Measurements from ENCODE around the gene ZNF473.
"Not testable (repeated sequence)": the region's sequence is repeated elsewhere in the genome, so short reads cannot be mapped to it uniquely, and the experiment has no call there.

ZNF473 gene

DNA sequence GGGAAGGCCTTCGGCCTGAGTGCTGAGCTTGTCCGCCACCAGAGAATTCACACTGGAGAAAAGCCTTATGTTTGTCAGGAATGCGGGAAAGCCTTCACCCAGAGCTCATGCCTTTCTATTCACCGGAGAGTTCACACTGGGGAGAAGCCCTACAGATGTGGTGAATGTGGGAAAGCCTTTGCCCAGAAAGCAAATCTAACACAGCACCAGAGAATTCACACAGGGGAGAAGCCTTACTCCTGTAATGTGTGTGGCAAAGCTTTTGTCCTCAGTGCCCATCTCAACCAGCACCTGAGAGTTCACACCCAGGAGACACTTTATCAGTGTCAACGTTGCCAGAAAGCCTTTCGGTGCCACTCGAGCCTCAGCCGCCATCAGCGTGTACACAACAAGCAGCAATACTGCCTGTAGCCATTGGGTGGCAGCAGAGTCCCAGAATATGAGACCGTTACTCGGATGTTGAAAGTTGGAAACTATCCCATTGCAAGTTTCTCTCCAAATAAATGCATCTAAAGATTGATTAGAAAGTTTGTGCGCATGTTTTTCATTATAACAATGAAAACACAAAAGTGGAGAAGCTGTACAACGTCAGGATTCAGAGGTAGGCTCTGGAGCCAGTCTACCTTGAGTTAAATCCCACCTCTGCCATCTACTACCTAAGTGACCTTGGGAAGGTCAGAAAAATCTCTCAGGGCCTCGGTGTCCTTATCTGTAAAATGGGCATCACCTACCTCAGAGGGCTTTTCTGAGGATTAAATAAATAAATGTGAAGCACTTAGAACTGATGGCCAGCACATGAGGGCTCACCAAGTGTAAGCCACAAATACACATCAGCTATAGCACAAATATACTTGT, 21.1 kb downstream of the ZNF473 start:
- Histone ChIP-seq H3K9me3 (ENCODE audit: insufficient read depth, low read depth, low read length) (peaks cover 16% of the 10 kb centered on the region; the same call in 1 of the 2 replicates), H3K9me2 (replicated peaks; ENCODE audit: low read depth, low read length) (no peaks in the 10 kb centered on the region), H3K4me1 (ENCODE audit: insufficient read depth, low read length, poor library complexity, severe bottlenecking) (no peaks in the 10 kb centered on the region), H3K79me2 (ENCODE audit: insufficient read depth, low read length) (no peaks in the 10 kb centered on the region), H2AFZ (ENCODE audit: low read length) (no peak overlapping the region), H3K27me3 (ENCODE audit: insufficient read depth, low read length, poor library complexity, severe bottlenecking) (no peaks in the 10 kb centered on the region), H3F3A (ENCODE audit: low read depth) (no peaks in the 10 kb centered on the region), H3K4me3 (ENCODE audit: low read length, poor library complexity, severe bottlenecking) (no peak overlapping the region), H3K9ac (ENCODE audit: low read depth, low read length, poor library complexity, severe bottlenecking) (no peak overlapping the region), H3K4me2 (ENCODE audit: low read depth, low read length, poor library complexity, severe bottlenecking) (no peak overlapping the region), H4K20me1 (ENCODE audit: insufficient read depth, low read length, poor library complexity, severe bottlenecking) (no peaks in the 10 kb centered on the region), H3K36me3 (ENCODE audit: insufficient read depth, low read length) (peaks cover 58% of the 10 kb centered on the region; the same call in 1 of the 2 replicates)
- no peak for TF ChIP-seq EZH2phosphoT487 (IDR thresholded peaks at IDR 0.05; ENCODE audit: borderline replicate concordance)
- TF ChIP-seq, protein P1, sequence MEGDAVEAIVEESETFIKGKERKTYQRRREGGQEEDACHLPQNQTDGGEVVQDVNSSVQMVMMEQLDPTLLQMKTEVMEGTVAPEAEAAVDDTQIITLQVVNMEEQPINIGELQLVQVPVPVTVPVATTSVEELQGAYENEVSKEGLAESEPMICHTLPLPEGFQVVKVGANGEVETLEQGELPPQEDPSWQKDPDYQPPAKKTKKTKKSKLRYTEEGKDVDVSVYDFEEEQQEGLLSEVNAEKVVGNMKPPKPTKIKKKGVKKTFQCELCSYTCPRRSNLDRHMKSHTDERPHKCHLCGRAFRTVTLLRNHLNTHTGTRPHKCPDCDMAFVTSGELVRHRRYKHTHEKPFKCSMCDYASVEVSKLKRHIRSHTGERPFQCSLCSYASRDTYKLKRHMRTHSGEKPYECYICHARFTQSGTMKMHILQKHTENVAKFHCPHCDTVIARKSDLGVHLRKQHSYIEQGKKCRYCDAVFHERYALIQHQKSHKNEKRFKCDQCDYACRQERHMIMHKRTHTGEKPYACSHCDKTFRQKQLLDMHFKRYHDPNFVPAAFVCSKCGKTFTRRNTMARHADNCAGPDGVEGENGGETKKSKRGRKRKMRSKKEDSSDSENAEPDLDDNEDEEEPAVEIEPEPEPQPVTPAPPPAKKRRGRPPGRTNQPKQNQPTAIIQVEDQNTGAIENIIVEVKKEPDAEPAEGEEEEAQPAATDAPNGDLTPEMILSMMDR (conservative IDR thresholded peaks at IDR 0.05; ENCODE audit: low read length), result peak; percentile 84

- peaks cover 16% of the 10 kb centered on the region; the same call in 1 of the 2 replicates for H3K9me3 ChIP-seq (ENCODE audit: insufficient read depth, low read depth, low read length)
- no peak overlapping the region for H3K4me2 ChIP-seq (ENCODE audit: low read depth, low read length, poor library complexity, severe bottlenecking)
- no peak overlapping the region for H3K4me3 ChIP-seq (ENCODE audit: low read length, poor library complexity, severe bottlenecking)
- no peak overlapping the region for H3K9ac ChIP-seq (ENCODE audit: low read depth, low read length, poor library complexity, severe bottlenecking)
- no peaks in the 10 kb centered on the region for H3K27me3 ChIP-seq (ENCODE audit: insufficient read depth, low read length, poor library complexity, severe bottlenecking)
- no peaks in the 10 kb centered on the region for H3F3A ChIP-seq (ENCODE audit: low read depth)
- H2AFZ ChIP-seq (ENCODE audit: low read length), result no peak overlapping the region
- no peak for TF ChIP-seq EZH2phosphoT487 (IDR thresholded peaks at IDR 0.05; ENCODE audit: borderline replicate concordance)
- TF ChIP-seq, protein P1 (conservative IDR thresholded peaks at IDR 0.05; ENCODE audit: low read length), result no peak
- H3K9me2 ChIP-seq (replicated peaks; ENCODE audit: low read depth, low read length), result no peaks in the 10 kb centered on the region
- no peaks in the 10 kb centered on the region for H3K79me2 ChIP-seq (ENCODE audit: insufficient read depth, low read length)
- no peaks in the 10 kb centered on the region for H4K20me1 ChIP-seq (ENCODE audit: insufficient read depth, low read length, poor library complexity, severe bottlenecking)
- no peaks in the 10 kb centered on the region for H3K4me1 ChIP-seq (ENCODE audit: insufficient read depth, low read length, poor library complexity, severe bottlenecking)
- peaks cover 50% of the 10 kb centered on the region; the same call in 1 of the 2 replicates for H3K36me3 ChIP-seq (ENCODE audit: insufficient read depth, low read length)
These were observed 21.9 kb downstream of the ZNF473 start for GRCh38 chr19:50047671-50048070.

- Histone ChIP-seq H3K9me2 (replicated peaks; ENCODE audit: low read depth, low read length) (no peaks in the 10 kb centered on the region), H3K36me3 (ENCODE audit: insufficient read depth, low read length) (peaks cover 23% of the 10 kb centered on the region; the same call in 1 of the 2 replicates), H3K4me2 (ENCODE audit: low read depth, low read length, poor library complexity, severe bottlenecking) (peak overlapping the region; percentile 17), H3K27me3 (ENCODE audit: insufficient read depth, low read length, poor library complexity, severe bottlenecking) (no peaks in the 10 kb centered on the region), H3K9ac (ENCODE audit: low read depth, low read length, poor library complexity, severe bottlenecking) (no peak overlapping the region), H3K4me1 (ENCODE audit: insufficient read depth, low read length, poor library complexity, severe bottlenecking) (no peaks in the 10 kb centered on the region), H4K20me1 (ENCODE audit: insufficient read depth, low read length, poor library complexity, severe bottlenecking) (no peaks in the 10 kb centered on the region), H3K79me2 (ENCODE audit: insufficient read depth, low read length) (no peaks in the 10 kb centered on the region), H3F3A (ENCODE audit: low read depth) (no peaks in the 10 kb centered on the region), H3K4me3 (ENCODE audit: low read length, poor library complexity, severe bottlenecking) (peak overlapping the region; percentile 16), H3K9me3 (ENCODE audit: insufficient read depth, low read depth, low read length) (peaks cover 4% of the 10 kb centered on the region; the same call in 1 of the 2 replicates), H2AFZ (ENCODE audit: low read length) (no peak overlapping the region)
- TF ChIP-seq, protein P1 (conservative IDR thresholded peaks at IDR 0.05; ENCODE audit: low read length), result no peak
- no peak for TF ChIP-seq EZH2phosphoT487 (IDR thresholded peaks at IDR 0.05; ENCODE audit: borderline replicate concordance)
These were observed 24.8 kb downstream of the ZNF473 start for GRCh38 chr19:50050406-50051227.

DNA sequence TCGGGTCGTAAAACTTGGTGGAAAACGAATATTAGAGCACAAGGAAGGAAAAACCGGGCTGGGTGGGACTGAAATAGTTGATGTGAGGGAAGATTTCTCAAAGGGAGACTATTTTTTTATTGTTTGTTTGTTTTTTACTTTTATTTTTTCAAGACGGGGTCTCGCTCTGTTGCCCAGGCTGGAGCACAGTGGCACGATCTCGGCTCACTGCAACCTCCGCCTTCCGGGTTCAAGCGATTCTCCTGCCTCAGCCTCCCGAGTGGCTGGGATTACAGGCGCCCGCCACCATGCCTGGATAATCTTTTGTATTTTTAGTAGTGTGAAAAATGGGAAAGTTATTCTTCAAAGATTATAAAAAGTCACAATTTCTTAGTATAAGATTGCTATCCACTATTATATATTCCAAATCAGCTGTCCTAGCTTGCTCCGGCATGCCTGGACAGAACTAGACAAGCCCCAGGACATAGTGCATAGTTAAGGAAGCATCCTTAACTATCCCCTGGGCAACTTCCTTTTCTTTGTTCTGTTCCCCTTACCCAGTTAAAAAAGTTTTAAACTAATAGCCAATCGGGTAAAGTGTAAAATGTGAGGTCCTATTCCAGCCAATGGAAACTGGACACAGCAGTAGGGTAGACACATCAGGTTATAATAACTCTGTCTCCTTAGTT, 25.6 kb downstream of the ZNF473 start:
- not testable (repeated sequence) for H2AFZ ChIP-seq (ENCODE audit: low read length); H3K9ac ChIP-seq (ENCODE audit: low read depth, low read length, poor library complexity, severe bottlenecking); H3F3A ChIP-seq (ENCODE audit: low read depth); H3K4me2 ChIP-seq (ENCODE audit: low read depth, low read length, poor library complexity, severe bottlenecking); H3K9me3 ChIP-seq (ENCODE audit: insufficient read depth, low read depth, low read length); H3K4me1 ChIP-seq (ENCODE audit: insufficient read depth, low read length, poor library complexity, severe bottlenecking); H3K79me2 ChIP-seq (ENCODE audit: insufficient read depth, low read length); H3K27me3 ChIP-seq (ENCODE audit: insufficient read depth, low read length, poor library complexity, severe bottlenecking); H3K4me3 ChIP-seq (ENCODE audit: low read length, poor library complexity, severe bottlenecking); H4K20me1 ChIP-seq (ENCODE audit: insufficient read depth, low read length, poor library complexity, severe bottlenecking); H3K9me2 ChIP-seq (replicated peaks; ENCODE audit: low read depth, low read length)
- peaks cover 16% of the 10 kb centered on the region; the same call in 1 of the 2 replicates for H3K36me3 ChIP-seq (ENCODE audit: insufficient read depth, low read length)

Data from Loucy (cell line).